Measurements from ENCODE around the gene EDN2.

DNA sequence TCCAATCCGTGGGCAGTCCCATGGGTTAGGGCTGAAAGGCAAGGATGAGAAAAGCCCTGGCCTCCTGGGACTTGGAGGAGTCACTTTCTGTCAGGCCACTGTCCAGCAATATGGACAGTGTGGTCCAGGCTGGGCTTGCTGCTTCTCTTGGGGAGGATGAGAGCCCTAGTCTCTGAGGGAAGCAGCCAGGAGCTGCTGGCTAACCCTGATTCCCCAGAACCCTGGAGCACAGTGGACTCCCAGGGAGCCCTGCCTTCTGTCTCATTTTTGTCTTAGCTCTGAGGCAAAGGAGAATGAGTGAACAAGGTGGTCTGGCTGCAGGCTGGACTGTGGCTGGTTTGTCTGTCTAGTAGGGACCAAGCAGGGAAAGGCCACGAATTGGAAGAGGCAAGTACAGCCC lies 23.8 kb upstream of the EDN2 start:
- TF ChIP-seq, protein P1, sequence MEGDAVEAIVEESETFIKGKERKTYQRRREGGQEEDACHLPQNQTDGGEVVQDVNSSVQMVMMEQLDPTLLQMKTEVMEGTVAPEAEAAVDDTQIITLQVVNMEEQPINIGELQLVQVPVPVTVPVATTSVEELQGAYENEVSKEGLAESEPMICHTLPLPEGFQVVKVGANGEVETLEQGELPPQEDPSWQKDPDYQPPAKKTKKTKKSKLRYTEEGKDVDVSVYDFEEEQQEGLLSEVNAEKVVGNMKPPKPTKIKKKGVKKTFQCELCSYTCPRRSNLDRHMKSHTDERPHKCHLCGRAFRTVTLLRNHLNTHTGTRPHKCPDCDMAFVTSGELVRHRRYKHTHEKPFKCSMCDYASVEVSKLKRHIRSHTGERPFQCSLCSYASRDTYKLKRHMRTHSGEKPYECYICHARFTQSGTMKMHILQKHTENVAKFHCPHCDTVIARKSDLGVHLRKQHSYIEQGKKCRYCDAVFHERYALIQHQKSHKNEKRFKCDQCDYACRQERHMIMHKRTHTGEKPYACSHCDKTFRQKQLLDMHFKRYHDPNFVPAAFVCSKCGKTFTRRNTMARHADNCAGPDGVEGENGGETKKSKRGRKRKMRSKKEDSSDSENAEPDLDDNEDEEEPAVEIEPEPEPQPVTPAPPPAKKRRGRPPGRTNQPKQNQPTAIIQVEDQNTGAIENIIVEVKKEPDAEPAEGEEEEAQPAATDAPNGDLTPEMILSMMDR (IDR thresholded peaks at IDR 0.05; ENCODE audit: poor library complexity, severe bottlenecking): no peak
- TF ChIP-seq EZH2 (IDR thresholded peaks at IDR 0.05; ENCODE audit: borderline replicate concordance, insufficient read depth, low read length, poor library complexity, severe bottlenecking) (no peak), POLR2AphosphoS5 (IDR thresholded peaks at IDR 0.05) (no peak), SMC3 (conservative IDR thresholded peaks at IDR 0.05; ENCODE audit: poor library complexity) (no peak), EP300 (conservative IDR thresholded peaks at IDR 0.05; ENCODE audit: poor library complexity, severe bottlenecking) (no peak), MXI1 (conservative IDR thresholded peaks at IDR 0.05; ENCODE audit: poor library complexity, severe bottlenecking) (no peak), TAF1 (IDR thresholded peaks at IDR 0.05; ENCODE audit: low read depth) (no peak)
